ENCODE measurements around the gene PTGS2.

- TF ChIP-seq ZNF626 (tag by site-specific recombination; IDR thresholded peaks at IDR 0.05) (no peak), ZNF239 (tag by site-specific recombination; IDR thresholded peaks at IDR 0.05) (no peak), ZSCAN4 (tag by site-specific recombination; IDR thresholded peaks at IDR 0.05) (no peak), KLF9 (tag by site-specific recombination; IDR thresholded peaks at IDR 0.05; ENCODE audit: low read depth) (no peak), PBX3 (CRISPR knock-in tag; IDR thresholded peaks at IDR 0.05) (no peak), MYNN (tag by site-specific recombination; IDR thresholded peaks at IDR 0.05; ENCODE audit: borderline replicate concordance) (no peak), TCF7L2 (IDR thresholded peaks at IDR 0.05; ENCODE audit: borderline replicate concordance, low read depth, low read length) (no peak), ATF2 (tag by site-specific recombination; IDR thresholded peaks at IDR 0.05; ENCODE audit: low read depth) (no peak), ZBTB1 (tag by site-specific recombination; IDR thresholded peaks at IDR 0.05) (no peak)
- TF ChIP-seq, protein P1, sequence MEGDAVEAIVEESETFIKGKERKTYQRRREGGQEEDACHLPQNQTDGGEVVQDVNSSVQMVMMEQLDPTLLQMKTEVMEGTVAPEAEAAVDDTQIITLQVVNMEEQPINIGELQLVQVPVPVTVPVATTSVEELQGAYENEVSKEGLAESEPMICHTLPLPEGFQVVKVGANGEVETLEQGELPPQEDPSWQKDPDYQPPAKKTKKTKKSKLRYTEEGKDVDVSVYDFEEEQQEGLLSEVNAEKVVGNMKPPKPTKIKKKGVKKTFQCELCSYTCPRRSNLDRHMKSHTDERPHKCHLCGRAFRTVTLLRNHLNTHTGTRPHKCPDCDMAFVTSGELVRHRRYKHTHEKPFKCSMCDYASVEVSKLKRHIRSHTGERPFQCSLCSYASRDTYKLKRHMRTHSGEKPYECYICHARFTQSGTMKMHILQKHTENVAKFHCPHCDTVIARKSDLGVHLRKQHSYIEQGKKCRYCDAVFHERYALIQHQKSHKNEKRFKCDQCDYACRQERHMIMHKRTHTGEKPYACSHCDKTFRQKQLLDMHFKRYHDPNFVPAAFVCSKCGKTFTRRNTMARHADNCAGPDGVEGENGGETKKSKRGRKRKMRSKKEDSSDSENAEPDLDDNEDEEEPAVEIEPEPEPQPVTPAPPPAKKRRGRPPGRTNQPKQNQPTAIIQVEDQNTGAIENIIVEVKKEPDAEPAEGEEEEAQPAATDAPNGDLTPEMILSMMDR (tag by site-specific recombination; IDR thresholded peaks at IDR 0.05) = no peak
Measured at GRCh38 chr1:186662752-186663151, 17.5 kb downstream of the PTGS2 start.
